HG03558 (cell line): ENCODE data around the gene POU3F2.

Experiments used
- ATAC-seq: cut with Tn5 transposase; IDR thresholded peaks from one replicate; pipeline ENCODE4 v1.9.1; 2021; ENCODE audit warnings: moderate number of reproducible peaks; ENCODE audit not compliant: unreplicated experiment; ENCODE audit errors: extremely low read depth

POU3F2 gene

GRCh38 chr6:98828941-98829411 lies 5.4 kb upstream of the POU3F2 start:
- no peak for ATAC-seq

GRCh38 chr6:98830146-98830545 lies 4.2 kb upstream of the POU3F2 start:
- no peak for ATAC-seq

GRCh38 chr6:98831057-98831958 lies 3.1 kb upstream of the POU3F2 start:
- ATAC-seq = no peak

- ATAC-seq = no peak
Observed at GRCh38 chr6:98831959-98832283, 2.5 kb upstream of the POU3F2 start.

- no peak for ATAC-seq
Observed at GRCh38 chr6:98832284-98833056, 1.9 kb upstream of the POU3F2 start.

GRCh38 chr6:98833057-98833306 lies 1.4 kb upstream of the POU3F2 start:
- no peak for ATAC-seq

GRCh38 chr6:98833307-98834059 lies 891 bp upstream of the POU3F2 start:
- ATAC-seq = no peak

- ATAC-seq = no peak
Observed at GRCh38 chr6:98835149-98836024, 1.0 kb downstream of the POU3F2 start.

GRCh38 chr6:98836025-98836961 lies 1.9 kb downstream of the POU3F2 start:
- ATAC-seq = no peak

- ATAC-seq = no peak
Observed at GRCh38 chr6:98836962-98837944, 2.9 kb downstream of the POU3F2 start.

GRCh38 chr6:98838032-98838431 lies 3.7 kb downstream of the POU3F2 start:
- no peak for ATAC-seq

- no peak for ATAC-seq
Observed at GRCh38 chr6:98838975-98839374, 4.6 kb downstream of the POU3F2 start.

- no peak for ATAC-seq
Observed at GRCh38 chr6:98839781-98840361, 5.5 kb downstream of the POU3F2 start.

- no peak for ATAC-seq
Observed at GRCh38 chr6:98840385-98840784, 6.0 kb downstream of the POU3F2 start.

- ATAC-seq = no peak
Observed at GRCh38 chr6:98840996-98841513, 6.7 kb downstream of the POU3F2 start.

- no peak for ATAC-seq
Observed at GRCh38 chr6:98841621-98842341, 7.4 kb downstream of the POU3F2 start.
